ENCODE measurements around the gene SHTN1.

DNA sequence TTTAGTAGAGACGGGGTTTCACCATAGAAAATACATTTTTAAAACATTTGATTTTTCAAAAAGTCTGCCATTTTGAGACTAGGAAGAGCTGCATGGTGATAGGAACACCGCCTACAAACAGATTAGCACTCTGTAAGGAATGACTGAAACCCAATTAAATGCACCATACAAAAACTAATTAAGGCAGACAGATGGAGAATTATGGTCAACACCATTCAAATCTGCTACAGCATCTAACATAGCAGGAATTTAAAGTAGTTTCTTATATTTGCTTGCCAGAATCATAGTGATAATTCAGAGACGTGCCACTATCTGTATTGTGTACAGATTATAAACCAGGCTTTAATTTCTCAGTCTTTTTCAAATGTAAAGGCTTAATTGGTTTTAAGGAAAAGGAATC, 87.5 kb downstream of the SHTN1 start:
- TF ChIP-seq, protein P1, sequence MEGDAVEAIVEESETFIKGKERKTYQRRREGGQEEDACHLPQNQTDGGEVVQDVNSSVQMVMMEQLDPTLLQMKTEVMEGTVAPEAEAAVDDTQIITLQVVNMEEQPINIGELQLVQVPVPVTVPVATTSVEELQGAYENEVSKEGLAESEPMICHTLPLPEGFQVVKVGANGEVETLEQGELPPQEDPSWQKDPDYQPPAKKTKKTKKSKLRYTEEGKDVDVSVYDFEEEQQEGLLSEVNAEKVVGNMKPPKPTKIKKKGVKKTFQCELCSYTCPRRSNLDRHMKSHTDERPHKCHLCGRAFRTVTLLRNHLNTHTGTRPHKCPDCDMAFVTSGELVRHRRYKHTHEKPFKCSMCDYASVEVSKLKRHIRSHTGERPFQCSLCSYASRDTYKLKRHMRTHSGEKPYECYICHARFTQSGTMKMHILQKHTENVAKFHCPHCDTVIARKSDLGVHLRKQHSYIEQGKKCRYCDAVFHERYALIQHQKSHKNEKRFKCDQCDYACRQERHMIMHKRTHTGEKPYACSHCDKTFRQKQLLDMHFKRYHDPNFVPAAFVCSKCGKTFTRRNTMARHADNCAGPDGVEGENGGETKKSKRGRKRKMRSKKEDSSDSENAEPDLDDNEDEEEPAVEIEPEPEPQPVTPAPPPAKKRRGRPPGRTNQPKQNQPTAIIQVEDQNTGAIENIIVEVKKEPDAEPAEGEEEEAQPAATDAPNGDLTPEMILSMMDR (conservative IDR thresholded peaks at IDR 0.05; ENCODE audit: low read depth in 2 of 2): no peak
- no peak for TF ChIP-seq CREB1 (CRISPR knock-in tag; IDR thresholded peaks at IDR 0.05; ENCODE audit: low read depth)
- no peak for TF ChIP-seq POLR2AphosphoS5 (IDR thresholded peaks at IDR 0.05; ENCODE audit: low read depth)
- TF ChIP-seq EZH2 (IDR thresholded peaks at IDR 0.05; ENCODE audit: low read depth, unreplicated experiment): no peak
- TF ChIP-seq ZNF331 (CRISPR knock-in tag; IDR thresholded peaks at IDR 0.05; ENCODE audit: low read depth): no peak
- no peak for TF ChIP-seq EZH2phosphoT487 (IDR thresholded peaks at IDR 0.05; ENCODE audit: unreplicated experiment)
- TF ChIP-seq, protein P2, sequence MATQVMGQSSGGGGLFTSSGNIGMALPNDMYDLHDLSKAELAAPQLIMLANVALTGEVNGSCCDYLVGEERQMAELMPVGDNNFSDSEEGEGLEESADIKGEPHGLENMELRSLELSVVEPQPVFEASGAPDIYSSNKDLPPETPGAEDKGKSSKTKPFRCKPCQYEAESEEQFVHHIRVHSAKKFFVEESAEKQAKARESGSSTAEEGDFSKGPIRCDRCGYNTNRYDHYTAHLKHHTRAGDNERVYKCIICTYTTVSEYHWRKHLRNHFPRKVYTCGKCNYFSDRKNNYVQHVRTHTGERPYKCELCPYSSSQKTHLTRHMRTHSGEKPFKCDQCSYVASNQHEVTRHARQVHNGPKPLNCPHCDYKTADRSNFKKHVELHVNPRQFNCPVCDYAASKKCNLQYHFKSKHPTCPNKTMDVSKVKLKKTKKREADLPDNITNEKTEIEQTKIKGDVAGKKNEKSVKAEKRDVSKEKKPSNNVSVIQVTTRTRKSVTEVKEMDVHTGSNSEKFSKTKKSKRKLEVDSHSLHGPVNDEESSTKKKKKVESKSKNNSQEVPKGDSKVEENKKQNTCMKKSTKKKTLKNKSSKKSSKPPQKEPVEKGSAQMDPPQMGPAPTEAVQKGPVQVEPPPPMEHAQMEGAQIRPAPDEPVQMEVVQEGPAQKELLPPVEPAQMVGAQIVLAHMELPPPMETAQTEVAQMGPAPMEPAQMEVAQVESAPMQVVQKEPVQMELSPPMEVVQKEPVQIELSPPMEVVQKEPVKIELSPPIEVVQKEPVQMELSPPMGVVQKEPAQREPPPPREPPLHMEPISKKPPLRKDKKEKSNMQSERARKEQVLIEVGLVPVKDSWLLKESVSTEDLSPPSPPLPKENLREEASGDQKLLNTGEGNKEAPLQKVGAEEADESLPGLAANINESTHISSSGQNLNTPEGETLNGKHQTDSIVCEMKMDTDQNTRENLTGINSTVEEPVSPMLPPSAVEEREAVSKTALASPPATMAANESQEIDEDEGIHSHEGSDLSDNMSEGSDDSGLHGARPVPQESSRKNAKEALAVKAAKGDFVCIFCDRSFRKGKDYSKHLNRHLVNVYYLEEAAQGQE (IDR thresholded peaks at IDR 0.05; ENCODE audit: unreplicated experiment): no peak
